A673 (cell line): ENCODE data around the gene BACE2.

ENCODE experiments used
- CTCF ChIP-seq: fragments of 300-800, 200-600 bp; sonication (generic); conservative IDR thresholded peaks from 2 replicates; pipeline ENCODE4 v1.5.1; 2017; ENCODE audit warnings: low read depth, mild to moderate bottlenecking, antibody characterized with exemption, low read length, moderate library complexity, mixed read lengths
- EZH2 ChIP-seq: fragments of 200-600 bp; sonication (generic); IDR thresholded peaks from 2 replicates; pipeline ENCODE4 v1.6.1; 2017; ENCODE audit warnings: borderline replicate concordance, low read depth, mild to moderate bottlenecking, mixed read lengths, antibody characterized with exemption, low read length; ENCODE audit not compliant: poor library complexity, severe bottlenecking

GRCh38 chr21:41167348-41168342 is at the start of gene BACE2:
- no peak; the same call in 1 of the 2 replicates for TF ChIP-seq CTCF
- TF ChIP-seq EZH2 = no peak
